Endodermal cell (in vitro differentiated cells): ENCODE data around the gene JARID2. TPM values are rescaled to one million over a fixed set of nuclear protein-coding genes. Genes with fewer than 3 reads are reported as not detected.

Experiments
- DNase-seq: peaks from one replicate; pipeline ENCODE4 v3.0.0-alpha.2; 2017
- H3K27ac ChIP-seq: 2 replicates; pipeline ENCODE4 v1.5.1; 2013; ENCODE audit warnings: mild to moderate bottlenecking, low read depth, low read length, moderate library complexity
- H3K27me3 ChIP-seq: 2 replicates; pipeline ENCODE4 v1.6.1; 2013; ENCODE audit warnings: mild to moderate bottlenecking, low read length, moderate library complexity; ENCODE audit not compliant: insufficient read depth, control insufficient read depth, poor library complexity, severe bottlenecking
- H3K36me3 ChIP-seq: 2 replicates; pipeline ENCODE4 v1.7.0; 2013; ENCODE audit warnings: mild to moderate bottlenecking, low read length, moderate library complexity; ENCODE audit not compliant: control insufficient read depth, insufficient read depth
- H3K4me1 ChIP-seq: one replicate; pipeline ENCODE4 v1.7.0; 2013; ENCODE audit warnings: low read length; ENCODE audit not compliant: control insufficient read depth, insufficient read depth
- H3K4me3 ChIP-seq: 2 replicates; pipeline ENCODE4 v1.5.1; 2013; ENCODE audit warnings: mild to moderate bottlenecking, low read length, moderate library complexity
- H3K9ac ChIP-seq: 2 replicates; pipeline ENCODE4 v1.6.1; 2013; ENCODE audit warnings: mild to moderate bottlenecking, low read length, moderate library complexity; ENCODE audit not compliant: poor library complexity, severe bottlenecking; ENCODE audit errors: extremely low read depth
- H3K9me3 ChIP-seq: 2 replicates; pipeline ENCODE4 v1.6.1; 2013; ENCODE audit warnings: mild to moderate bottlenecking, low read length, moderate library complexity; ENCODE audit not compliant: control insufficient read depth
- H3K27ac Mint-ChIP-seq: 2 replicates; pipeline ENCODE4 v1.8.0; 2020; ENCODE audit warnings: mixed read lengths
- H3K27me3 Mint-ChIP-seq: 2 replicates; pipeline ENCODE4 v1.8.0; 2021; ENCODE audit warnings: mild to moderate bottlenecking, mixed read lengths; ENCODE audit not compliant: insufficient read depth
- H3K36me3 Mint-ChIP-seq: 2 replicates; pipeline ENCODE4 v1.8.0; 2020; ENCODE audit warnings: low read depth, mixed read lengths
- H3K4me1 Mint-ChIP-seq: 2 replicates; pipeline ENCODE4 v1.8.0; 2020; ENCODE audit warnings: mixed read lengths
- H3K4me3 Mint-ChIP-seq: 2 replicates; pipeline ENCODE4 v1.8.0; 2020; ENCODE audit warnings: mild to moderate bottlenecking, moderate library complexity, mixed read lengths
- H3K9me3 Mint-ChIP-seq: 2 replicates; pipeline ENCODE4 v1.8.0; 2020; ENCODE audit warnings: mild to moderate bottlenecking, mixed read lengths
- WGBS, 2 experiments: methylation state at CpG; one replicate each; pipeline versions ENCODE4 v1.1.5 to v1.1.7; 2013; ENCODE audit warnings: missing lambda C conversion rate in 2 of 2, mixed read lengths in 1 of 2; ENCODE audit not compliant: insufficient coverage in 1 of 2, insufficient read length in 1 of 2; 5-methylcytosine and 5-hydroxymethylcytosine counted together
- total RNA-seq, 2 donors: library from RNA; stranded (reverse); fragmentation: NEBNext Ultra II Directional in 1 of 2; extraction: Animal tissue kit (Norgen Biotek cat#: 25700) in 1 of 2; gene quantifications; 2 replicates in 1 of 2; 3 replicates in 1 of 2; pipeline ENCODE4 v1.2.1, GENCODE V29; 2021
- TF ChIP-seq, protein P1 (sequence below): fragments of 200-600 bp; sonication (generic); conservative IDR thresholded peaks from 2 replicates; pipeline ENCODE4 v1.5.0; 2021; ENCODE audit warnings: antibody characterized with exemption, mild to moderate bottlenecking

The JARID2 gene
- total RNA-seq, 2 donors from 2014 or later, result 42.5 to 77.0 TPM

DNA sequence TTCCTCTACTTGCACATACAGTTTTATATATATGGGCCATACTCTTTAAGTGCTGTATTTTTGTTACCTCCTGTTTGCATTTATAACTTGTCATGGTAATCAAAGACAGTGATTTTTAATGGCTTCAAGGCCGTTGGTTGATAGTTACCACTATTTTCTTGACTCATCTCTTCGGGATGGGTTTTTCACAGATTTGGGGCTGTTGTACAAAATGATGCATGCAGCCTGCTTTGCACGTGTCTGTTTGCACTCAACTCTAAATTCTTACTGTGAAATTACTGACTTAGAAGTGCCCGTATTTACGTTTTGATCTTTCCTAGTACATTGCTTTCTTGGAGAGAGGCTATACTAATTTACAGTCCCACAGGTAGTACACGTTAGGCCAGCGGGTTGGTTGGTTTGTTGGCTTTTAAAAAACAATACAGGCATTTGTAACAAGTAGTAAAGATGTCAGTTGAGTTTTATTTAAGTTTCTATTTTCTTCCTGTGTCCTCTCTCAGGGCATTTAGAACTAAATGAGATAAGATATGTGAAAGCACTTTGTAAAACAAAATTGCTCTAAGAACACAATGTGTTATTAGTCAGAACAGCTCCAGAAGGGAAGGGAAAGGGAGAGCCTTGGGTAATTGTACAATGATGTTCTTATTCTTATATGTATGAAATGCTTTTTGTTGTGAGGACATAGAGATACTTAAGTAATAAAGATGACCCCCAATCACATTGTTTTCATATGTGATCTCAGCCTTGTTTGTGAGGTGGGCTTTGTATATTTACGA is 11.7 kb downstream of the JARID2 start:
- WGBS, 2 experiments, result 89 to 92% methylated on average over 6 to 8 of the region's 8 CpGs
- H3K27me3 Mint-ChIP-seq, result no peaks in the 10 kb centered on the region
- no peak for DNase-seq
- H3K9me3 Mint-ChIP-seq, result no peaks in the 10 kb centered on the region
- no peak overlapping the region for H3K4me3 Mint-ChIP-seq
- H3K4me1 ChIP-seq, result peaks cover 16% of the 10 kb centered on the region
- no peaks in the 10 kb centered on the region for H3K9me3 ChIP-seq
- peaks cover 3% of the 10 kb centered on the region for H3K36me3 ChIP-seq
- H3K27ac ChIP-seq, result no peak overlapping the region
- TF ChIP-seq, protein P1, sequence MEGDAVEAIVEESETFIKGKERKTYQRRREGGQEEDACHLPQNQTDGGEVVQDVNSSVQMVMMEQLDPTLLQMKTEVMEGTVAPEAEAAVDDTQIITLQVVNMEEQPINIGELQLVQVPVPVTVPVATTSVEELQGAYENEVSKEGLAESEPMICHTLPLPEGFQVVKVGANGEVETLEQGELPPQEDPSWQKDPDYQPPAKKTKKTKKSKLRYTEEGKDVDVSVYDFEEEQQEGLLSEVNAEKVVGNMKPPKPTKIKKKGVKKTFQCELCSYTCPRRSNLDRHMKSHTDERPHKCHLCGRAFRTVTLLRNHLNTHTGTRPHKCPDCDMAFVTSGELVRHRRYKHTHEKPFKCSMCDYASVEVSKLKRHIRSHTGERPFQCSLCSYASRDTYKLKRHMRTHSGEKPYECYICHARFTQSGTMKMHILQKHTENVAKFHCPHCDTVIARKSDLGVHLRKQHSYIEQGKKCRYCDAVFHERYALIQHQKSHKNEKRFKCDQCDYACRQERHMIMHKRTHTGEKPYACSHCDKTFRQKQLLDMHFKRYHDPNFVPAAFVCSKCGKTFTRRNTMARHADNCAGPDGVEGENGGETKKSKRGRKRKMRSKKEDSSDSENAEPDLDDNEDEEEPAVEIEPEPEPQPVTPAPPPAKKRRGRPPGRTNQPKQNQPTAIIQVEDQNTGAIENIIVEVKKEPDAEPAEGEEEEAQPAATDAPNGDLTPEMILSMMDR, result no peak
- H3K4me3 ChIP-seq, result no peak overlapping the region
- H3K27ac Mint-ChIP-seq, result no peak overlapping the region
- H3K9ac ChIP-seq, result no peak overlapping the region
- peaks cover 12% of the 10 kb centered on the region for H3K36me3 Mint-ChIP-seq
- no peaks in the 10 kb centered on the region for H3K27me3 ChIP-seq
- peaks cover 71% of the 10 kb centered on the region for H3K4me1 Mint-ChIP-seq

DNA sequence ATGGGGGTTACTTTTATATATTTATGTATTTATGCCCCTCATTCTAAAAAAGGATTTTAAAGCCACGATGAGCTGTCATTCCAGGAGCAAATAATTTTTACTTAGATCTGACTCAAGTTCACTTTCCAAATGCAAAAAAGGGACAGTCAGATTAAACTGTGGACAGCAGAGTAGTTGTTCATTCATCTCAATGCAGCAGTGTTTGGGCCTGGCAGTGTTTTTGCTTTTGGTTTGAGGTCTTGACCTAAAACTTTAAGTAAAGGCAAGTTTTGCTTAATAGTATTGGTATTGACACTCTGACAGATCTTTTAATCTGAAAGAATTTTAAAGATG is 13.9 kb downstream of the JARID2 start:
- TF ChIP-seq, protein P1, result no peak
- DNase-seq, result no peak
- no peaks in the 10 kb centered on the region for H3K27me3 Mint-ChIP-seq
- no peaks in the 10 kb centered on the region for H3K9me3 Mint-ChIP-seq
- no peak overlapping the region for H3K4me3 ChIP-seq
- H3K27me3 ChIP-seq, result no peaks in the 10 kb centered on the region
- H3K4me1 ChIP-seq, result peaks cover 21% of the 10 kb centered on the region
- H3K4me3 Mint-ChIP-seq, result no peak overlapping the region
- H3K27ac ChIP-seq, result no peak overlapping the region
- H3K27ac Mint-ChIP-seq, result no peak overlapping the region
- H3K9ac ChIP-seq, result no peak overlapping the region
- H3K9me3 ChIP-seq, result no peaks in the 10 kb centered on the region
- peaks cover 69% of the 10 kb centered on the region for H3K4me1 Mint-ChIP-seq
- WGBS, 2 experiments, result 95 to 100% methylated on average over 1 of the region's 1 CpG
- peaks cover 12% of the 10 kb centered on the region for H3K36me3 Mint-ChIP-seq
- H3K36me3 ChIP-seq, result peaks cover 3% of the 10 kb centered on the region

DNA sequence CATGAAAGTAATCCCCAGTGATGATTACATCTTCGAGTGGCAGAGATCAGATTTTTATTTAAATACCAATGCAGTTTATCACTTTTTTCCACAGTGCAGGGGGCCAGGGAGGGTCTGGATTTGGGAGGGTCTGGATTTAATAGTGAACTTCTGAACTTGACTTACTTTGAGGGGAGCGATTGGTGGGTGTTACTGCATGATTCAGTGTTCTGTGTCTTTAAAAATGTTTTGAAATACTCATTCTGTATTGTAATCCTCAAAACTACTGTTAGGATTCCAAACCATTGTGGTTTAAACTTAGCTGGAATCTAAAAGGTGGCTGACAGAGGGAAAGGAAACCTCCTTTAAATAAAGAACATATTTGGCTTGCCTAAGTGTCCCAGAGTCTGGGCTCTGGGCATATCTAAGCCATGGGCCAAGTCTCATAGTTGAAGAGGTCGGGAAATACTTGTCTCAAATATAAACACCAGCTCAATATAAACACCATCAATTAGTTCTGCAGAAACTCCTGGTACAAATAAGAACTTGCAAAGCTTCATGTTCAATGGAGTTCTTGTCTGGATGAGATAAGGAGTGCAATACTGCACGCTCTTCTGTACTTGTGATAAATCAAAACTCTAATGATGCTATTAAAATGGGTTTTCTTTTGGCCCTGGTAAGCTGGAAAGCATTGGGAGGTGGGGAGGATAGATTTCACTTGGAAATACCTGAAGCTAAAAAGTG is 14.4 kb downstream of the JARID2 start:
- Histone ChIP-seq H3K9me3 (no peaks in the 10 kb centered on the region), H3K4me1 (peaks cover 21% of the 10 kb centered on the region), H3K27ac (no peak overlapping the region), H3K4me3 (no peak overlapping the region), H3K27me3 (no peaks in the 10 kb centered on the region), H3K36me3 (peaks cover 3% of the 10 kb centered on the region), H3K9ac (no peak overlapping the region)
- Mint-ChIP-seq H3K27ac (no peak overlapping the region), H3K9me3 (no peaks in the 10 kb centered on the region), H3K4me1 (peaks cover 70% of the 10 kb centered on the region), H3K36me3 (peaks cover 12% of the 10 kb centered on the region), H3K27me3 (no peaks in the 10 kb centered on the region), H3K4me3 (no peak overlapping the region)
- WGBS, 2 experiments, result 86 to 99% methylated on average over 2 to 4 of the region's 4 CpGs
- TF ChIP-seq, protein P1, result no peak
- DNase-seq, result no peak
